Skeletal muscle satellite cell (primary cell): ENCODE results near the gene IFITM10.
A peak's percentile ranks its signal among the peaks of the same experiment; 100 is the strongest.

Experiments used
- H3K27me3 ChIP-seq: 2 replicates; pipeline ENCODE4 v1.7.0; 2013; ENCODE audit warnings: low read length; ENCODE audit not compliant: control insufficient read depth, insufficient read depth
- H3K36me3 ChIP-seq: 2 replicates; pipeline ENCODE4 v1.7.0; 2013; ENCODE audit warnings: mild to moderate bottlenecking, control low read depth, low read length; ENCODE audit not compliant: insufficient read depth
- H3K4me1 ChIP-seq: 2 replicates; pipeline ENCODE4 v1.7.0; 2013; ENCODE audit warnings: low read length; ENCODE audit not compliant: control insufficient read depth, insufficient read depth
- H3K4me2 ChIP-seq: 2 replicates; pipeline ENCODE4 v1.7.0; 2013; ENCODE audit warnings: mild to moderate bottlenecking, low read length
- H3K4me3 ChIP-seq: 2 replicates; pipeline ENCODE4 v1.7.0; 2013; ENCODE audit warnings: low read length
- H3K9ac ChIP-seq: 2 replicates; pipeline ENCODE4 v1.7.0; 2013; ENCODE audit warnings: mild to moderate bottlenecking, low read depth, low read length, moderate library complexity
- H3K9me3 ChIP-seq: replicated peaks from 2 replicates; pipeline ENCODE4 v1.7.0; 2013; ENCODE audit warnings: mild to moderate bottlenecking, control low read depth, low read length

IFITM10 gene

DNA sequence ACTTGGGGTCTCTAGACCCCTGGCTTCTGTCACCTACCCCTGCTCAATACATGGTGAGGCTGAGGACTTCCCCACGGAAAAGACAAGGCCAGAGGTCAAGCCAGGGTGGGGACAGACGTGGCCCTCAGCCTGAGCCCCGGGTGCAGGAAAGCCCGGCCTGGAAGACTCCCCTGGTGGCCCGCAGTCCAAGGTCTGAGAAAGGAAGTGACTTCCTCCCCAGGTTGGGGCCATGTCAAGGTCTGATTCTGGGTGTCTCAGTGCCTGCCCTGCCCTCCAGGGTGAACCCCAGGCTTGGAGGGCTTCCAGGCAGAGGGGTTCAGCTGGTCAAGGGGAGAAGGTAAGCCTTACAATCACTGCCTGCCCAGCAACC is 9.4 kb upstream of the IFITM10 start:
- Histone ChIP-seq H3K4me2 (peak overlapping the region; percentile 96), H3K4me3 (no peak overlapping the region), H3K27me3 (no peaks in the 10 kb centered on the region), H3K36me3 (peaks cover 52% of the 10 kb centered on the region), H3K4me1 (peaks cover 49% of the 10 kb centered on the region), H3K9me3 (no peaks in the 10 kb centered on the region), H3K9ac (peak overlapping the region; percentile 74)

DNA sequence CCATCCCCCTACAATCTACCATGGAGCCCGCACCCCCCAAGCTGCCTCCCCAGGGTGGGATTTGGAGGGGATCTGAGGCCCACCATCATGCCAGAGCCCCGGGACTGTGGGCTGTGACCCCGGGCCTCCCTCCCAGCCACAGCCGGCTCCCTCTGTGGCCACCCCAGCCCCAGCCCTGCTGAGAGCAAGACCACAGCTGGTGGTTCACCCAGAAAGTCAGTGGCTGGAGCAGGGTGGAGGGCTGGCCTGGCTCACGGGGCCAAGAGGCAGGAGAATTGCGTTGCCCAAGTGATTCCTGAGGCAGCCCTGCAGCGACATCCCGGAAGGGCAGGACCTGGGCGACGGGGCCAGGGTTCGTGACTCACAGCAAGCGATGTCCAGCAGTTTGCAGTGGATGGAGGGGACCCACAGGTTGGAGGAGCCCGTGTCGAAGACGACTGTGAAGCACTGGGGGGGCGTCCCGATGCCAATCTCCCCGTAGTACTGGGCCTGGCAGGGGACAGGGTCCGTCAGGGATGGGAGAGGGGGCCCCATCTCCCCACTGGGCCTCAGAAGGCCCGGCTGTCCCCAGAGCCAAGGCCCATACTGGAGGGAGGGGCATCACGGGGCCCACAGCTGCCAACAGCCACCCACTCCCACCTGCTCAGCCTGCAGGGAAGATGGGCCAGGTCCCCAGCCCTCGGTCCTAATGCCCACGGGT is 8.9 kb upstream of the IFITM10 start:
- H3K36me3 ChIP-seq: peaks cover 55% of the 10 kb centered on the region
- H3K4me1 ChIP-seq: peaks cover 45% of the 10 kb centered on the region
- no peaks in the 10 kb centered on the region for H3K27me3 ChIP-seq
- no peaks in the 10 kb centered on the region for H3K9me3 ChIP-seq
- H3K4me2 ChIP-seq: peak overlapping the region; percentile 96
- H3K4me3 ChIP-seq: no peak overlapping the region
- peak overlapping the region; percentile 74 for H3K9ac ChIP-seq

DNA sequence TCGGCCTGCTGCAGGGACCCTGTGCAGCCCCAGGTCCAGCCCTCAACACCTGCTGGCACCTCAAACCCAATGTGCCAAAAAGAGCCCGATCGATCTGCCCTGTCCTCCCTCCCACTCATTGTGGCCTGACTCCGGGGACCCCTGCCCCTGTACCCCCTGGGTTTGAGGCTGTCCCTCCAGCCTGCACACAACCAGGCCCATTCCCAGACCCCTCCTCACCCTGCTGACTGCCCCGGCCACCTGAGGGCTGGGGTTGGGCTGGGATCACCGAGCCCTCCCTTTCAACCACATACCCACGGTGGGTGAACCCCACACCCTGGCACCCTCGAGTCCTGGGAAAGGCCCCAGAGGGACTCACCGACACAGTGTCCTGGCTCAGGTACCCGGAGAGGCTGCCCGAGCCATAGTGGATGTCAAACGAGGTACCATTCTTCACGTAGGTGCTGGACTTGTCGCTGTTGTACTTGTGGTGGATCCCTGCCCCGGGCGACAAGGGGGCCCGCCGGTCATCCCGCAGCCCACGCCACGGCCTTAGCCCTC is 8.3 kb upstream of the IFITM10 start:
- no peak overlapping the region for H3K4me2 ChIP-seq
- H3K4me3 ChIP-seq: no peak overlapping the region
- H3K36me3 ChIP-seq: peaks cover 55% of the 10 kb centered on the region
- H3K9me3 ChIP-seq: no peaks in the 10 kb centered on the region
- H3K27me3 ChIP-seq: no peaks in the 10 kb centered on the region
- H3K4me1 ChIP-seq: peaks cover 42% of the 10 kb centered on the region
- H3K9ac ChIP-seq: no peak overlapping the region

DNA sequence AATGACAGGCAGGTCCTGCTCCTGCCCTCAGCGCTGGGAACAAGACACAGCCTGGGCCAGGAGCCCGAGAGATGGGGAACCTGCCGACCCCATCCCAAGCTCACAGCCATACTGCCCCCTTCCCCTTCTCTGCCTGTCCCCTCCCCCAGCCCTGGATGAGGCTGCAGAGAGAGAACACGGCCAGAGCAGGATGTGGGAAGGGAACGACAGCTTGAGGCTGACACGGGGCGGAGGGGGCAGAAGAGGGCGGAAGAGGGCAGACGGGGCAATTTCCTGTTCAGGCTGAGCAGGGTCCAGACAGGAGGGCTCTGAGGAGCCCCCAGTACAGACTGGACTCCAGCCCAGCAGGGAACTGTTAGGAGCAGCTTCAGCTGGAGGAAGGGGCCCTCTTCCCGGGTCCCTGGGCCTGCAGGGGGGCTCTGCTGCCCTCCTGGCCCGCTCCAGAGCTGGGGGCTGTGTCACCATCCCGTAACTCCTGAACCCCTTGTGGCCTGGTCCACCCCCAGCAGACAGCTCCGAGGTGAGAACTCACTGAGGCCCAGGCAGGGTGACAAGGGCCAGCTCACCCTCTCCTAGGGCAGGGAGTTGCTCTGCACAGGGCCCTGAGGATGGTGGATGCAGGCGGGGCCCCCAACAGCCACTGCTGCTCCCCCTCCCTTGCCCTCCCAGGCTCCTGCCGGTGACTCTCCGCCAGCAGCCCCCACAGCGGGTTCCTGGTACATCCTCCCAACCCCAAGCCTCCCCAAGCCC is 7.6 kb upstream of the IFITM10 start:
- Histone ChIP-seq H3K9me3 (no peaks in the 10 kb centered on the region), H3K36me3 (peaks cover 58% of the 10 kb centered on the region), H3K9ac (no peak overlapping the region), H3K4me2 (no peak overlapping the region), H3K27me3 (no peaks in the 10 kb centered on the region), H3K4me3 (no peak overlapping the region), H3K4me1 (peaks cover 40% of the 10 kb centered on the region)

DNA sequence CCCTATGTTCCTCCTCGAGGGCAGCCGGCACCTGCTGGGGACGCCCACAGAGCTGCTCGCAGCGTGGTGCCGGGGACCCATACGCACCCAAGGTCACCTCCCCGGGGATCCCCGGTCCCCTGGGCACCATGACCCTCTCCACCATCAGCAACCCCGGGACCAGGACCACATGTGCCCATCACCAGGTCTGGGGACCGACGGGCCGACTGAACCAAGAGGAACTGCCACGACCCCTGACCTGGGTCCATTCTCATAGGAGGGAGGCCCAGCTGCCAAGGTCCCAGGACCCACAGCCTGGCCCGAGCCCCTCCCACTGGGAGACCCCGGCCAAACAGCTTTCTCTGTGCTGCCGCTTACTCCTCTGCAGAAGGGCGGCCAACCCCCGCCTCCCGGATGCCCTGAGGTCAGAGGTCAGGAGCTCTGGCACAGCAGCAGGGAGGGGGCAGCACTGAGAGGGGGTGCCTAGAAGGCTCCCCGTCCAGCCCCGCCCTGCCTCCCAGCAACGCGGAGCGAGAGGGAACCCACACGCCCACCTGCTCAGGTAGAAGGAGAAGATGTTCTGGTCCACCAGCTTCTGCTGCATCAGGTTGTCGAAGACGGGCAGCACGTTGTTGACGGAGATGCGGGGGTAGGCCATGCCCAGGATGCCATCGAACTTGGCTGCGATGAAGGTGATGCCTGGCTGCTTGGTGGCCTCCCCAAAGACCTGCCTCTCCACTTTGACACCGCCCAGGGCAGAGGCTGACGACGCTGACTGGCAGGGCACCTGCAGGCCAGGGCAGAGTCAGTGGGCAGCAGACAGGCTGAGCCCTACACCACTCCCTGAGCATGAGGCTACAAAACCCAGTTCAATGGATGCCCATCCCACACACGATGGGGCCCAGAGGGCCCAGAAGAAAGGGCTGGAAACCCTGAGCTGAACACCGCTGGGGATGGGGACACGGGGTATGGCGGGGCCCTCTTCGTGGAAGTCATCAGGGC is 6.7 kb upstream of the IFITM10 start:
- Histone ChIP-seq H3K27me3 (no peaks in the 10 kb centered on the region), H3K36me3 (peaks cover 66% of the 10 kb centered on the region), H3K9me3 (no peaks in the 10 kb centered on the region), H3K4me3 (no peak overlapping the region), H3K9ac (no peak overlapping the region), H3K4me2 (no peak overlapping the region), H3K4me1 (peaks cover 35% of the 10 kb centered on the region)

DNA sequence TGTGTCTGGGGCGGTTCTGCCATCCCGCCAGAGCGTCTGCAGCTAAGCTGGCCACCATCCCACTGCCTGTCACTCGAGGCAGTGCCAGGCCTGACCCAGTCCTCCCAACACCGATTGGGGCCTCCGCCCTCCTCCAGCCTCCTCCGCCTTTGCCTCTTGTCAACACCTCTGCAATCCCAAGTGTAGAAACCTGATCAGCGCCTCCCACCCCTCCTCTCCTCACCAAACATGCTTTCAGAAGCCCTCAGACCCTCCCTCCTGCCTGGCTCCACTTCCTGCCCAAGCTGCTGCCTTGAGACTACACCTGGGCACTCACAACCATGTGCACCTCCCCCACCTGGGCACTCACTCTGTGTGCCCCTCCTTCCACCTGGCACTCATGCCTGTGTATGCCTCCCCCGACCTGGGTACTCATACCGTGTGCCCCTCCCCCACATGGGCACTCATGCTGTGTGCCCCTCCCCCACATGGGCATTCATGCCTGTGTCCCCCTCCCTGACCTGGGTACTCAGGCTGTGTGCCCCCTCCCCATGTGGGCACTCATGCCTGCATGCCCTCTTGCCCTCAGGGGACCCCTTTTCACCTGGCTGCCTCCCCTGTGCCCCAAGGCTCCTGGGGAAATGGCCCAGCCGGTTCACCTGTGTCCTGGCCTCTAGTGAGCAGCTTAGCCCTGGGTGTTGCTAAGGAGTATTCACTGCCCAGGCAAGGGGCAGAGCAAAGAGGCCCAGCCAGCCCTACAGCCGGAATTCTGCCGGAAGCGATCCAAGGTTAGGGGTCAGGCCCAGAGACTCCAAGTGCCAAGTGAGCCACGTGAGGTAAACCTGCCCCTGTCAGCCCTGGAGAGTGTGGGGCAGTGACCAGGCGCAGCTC is 5.5 kb upstream of the IFITM10 start:
- Histone ChIP-seq H3K36me3 (peaks cover 65% of the 10 kb centered on the region), H3K4me3 (no peak overlapping the region), H3K4me2 (no peak overlapping the region), H3K9ac (no peak overlapping the region), H3K4me1 (peaks cover 35% of the 10 kb centered on the region), H3K9me3 (no peaks in the 10 kb centered on the region), H3K27me3 (no peaks in the 10 kb centered on the region)

DNA sequence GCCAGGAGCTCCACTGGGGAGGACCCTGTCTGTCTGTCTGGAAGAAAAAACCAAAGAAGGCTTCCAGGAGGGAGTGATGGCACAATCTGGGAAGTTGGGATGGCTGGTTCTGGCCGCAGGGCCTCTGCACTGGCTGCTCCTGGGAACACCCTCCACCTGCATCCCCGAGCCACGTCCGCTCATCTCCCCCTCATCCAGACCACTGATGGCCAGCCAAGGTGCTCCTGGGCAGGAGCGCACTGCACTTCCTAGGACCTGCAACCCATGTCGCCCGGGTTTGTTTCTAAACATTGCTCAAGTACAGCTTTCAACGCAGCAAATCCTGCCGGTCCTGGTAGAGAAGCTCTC is 4.9 kb upstream of the IFITM10 start:
- Histone ChIP-seq H3K4me3 (no peak overlapping the region), H3K9ac (no peak overlapping the region), H3K4me2 (no peak overlapping the region), H3K4me1 (peaks cover 35% of the 10 kb centered on the region), H3K27me3 (no peaks in the 10 kb centered on the region), H3K9me3 (no peaks in the 10 kb centered on the region), H3K36me3 (peaks cover 60% of the 10 kb centered on the region)

DNA sequence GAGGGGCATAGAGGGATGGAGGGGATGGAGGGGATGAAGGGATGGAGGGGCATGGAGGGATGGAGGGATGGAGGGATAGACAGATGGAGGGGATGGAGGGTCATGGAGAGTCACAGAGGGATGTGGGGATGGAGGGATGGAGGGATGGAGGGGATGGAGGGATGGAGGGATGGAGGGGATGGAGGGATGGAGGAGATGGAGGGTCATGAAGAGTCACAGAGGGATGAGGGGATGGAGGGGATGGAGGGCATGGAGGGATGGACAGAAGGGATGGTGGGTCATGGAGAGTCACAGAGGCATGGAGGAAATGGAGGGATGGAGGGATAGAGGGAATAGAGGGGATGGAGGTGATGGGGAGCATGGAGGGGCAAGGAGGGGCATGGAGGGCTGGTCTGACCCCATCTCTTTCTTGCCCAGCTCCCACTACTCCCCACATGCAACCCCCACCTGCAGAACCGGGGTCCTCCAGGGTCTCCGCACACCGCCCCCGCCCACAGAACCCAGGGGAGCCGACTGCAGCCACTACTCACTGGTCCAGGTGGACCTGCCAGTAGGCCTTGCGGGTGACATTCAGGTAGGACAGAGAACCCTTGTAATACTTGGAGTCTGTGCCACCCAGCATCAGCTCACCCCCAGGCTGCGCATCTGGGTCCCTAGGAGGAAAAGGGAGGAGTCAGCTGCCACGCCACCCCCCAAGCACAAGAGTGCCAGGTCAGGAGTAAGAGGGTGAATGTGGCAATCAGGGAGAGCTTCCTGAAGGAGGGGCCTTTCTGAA is 4.2 kb upstream of the IFITM10 start:
- H3K9ac ChIP-seq: no peak overlapping the region
- no peaks in the 10 kb centered on the region for H3K9me3 ChIP-seq
- H3K4me1 ChIP-seq: peaks cover 35% of the 10 kb centered on the region

DNA sequence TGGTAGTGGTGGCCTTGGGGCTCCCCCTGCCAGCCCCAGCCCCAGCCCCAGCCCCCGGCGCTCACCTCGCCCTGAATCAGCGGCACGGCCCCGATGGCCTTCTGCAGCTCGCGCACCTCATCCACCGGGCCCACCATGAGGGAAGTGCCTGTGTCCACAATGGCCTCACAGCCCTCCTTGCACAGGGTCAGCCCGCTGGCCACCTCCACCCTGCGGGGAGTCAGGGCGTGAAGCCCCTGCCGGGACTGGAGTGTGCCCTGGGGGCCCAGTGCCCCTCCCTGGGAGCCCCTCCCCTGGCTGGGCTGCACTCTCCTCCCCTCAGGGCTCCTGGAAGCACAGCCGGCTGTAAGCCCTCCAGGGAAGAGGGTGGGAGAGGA is 3.5 kb upstream of the IFITM10 start:
- Histone ChIP-seq H3K9ac (no peak overlapping the region), H3K9me3 (no peaks in the 10 kb centered on the region), H3K4me2 (no peak overlapping the region), H3K4me1 (peaks cover 39% of the 10 kb centered on the region), H3K36me3 (peaks cover 48% of the 10 kb centered on the region), H3K4me3 (no peak overlapping the region), H3K27me3 (no peaks in the 10 kb centered on the region)

More for the DNA sequence above, 4.2 kb upstream of the IFITM10 start:
- no peak overlapping the region for H3K4me2 ChIP-seq
- no peak overlapping the region for H3K4me3 ChIP-seq
- peaks cover 54% of the 10 kb centered on the region for H3K36me3 ChIP-seq
- no peaks in the 10 kb centered on the region for H3K27me3 ChIP-seq

DNA sequence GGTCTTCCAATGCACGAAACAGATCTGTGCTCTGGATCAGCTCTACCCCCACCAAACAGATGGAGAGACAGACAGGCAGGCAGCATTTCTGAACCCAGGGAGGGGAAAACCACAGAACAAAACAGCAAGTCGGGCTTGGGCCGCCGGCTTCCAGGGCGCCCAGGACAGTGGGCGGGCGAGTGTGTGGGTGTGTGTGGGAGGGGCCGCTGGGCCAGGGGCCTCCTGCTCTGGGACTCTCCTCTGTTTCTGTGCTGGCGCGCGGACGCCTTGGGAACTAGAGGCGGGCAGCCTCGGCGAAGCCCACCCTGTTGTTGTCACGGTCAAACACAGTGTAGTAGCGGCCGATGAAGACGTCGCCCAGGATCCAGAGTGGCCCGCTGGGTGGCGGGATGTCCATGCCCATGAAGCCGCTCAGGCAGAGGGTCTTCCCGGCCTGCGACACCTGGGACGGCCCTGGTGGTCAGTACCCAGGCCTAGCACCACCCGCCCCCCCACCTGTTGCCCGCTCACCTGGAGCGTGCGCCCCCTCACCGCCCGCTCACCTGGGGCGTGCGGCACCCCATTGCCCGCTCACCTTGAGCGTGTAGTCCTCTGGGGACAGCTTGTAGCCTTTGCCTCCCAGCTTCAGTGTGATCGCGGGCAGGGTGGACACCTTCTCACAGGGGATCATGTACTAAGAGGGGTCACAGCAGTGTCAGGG is 3.0 kb upstream of the IFITM10 start:
- Histone ChIP-seq H3K27me3 (no peaks in the 10 kb centered on the region), H3K36me3 (peaks cover 43% of the 10 kb centered on the region), H3K9me3 (no peaks in the 10 kb centered on the region), H3K4me1 (peaks cover 37% of the 10 kb centered on the region), H3K9ac (no peak overlapping the region), H3K4me3 (no peak overlapping the region), H3K4me2 (no peak overlapping the region)
